GM20000 (cell line): ENCODE data around the gene RNF31.

ENCODE experiments used
- DNase-seq: peaks from one replicate; pipeline ENCODE4 v3.0.0; 2012; ENCODE audit warnings: low spot score
- CTCF ChIP-seq: IDR thresholded peaks from 2 replicates; pipeline ENCODE4 v1.5.1; 2012; ENCODE audit warnings: mild to moderate bottlenecking, control low read depth; ENCODE audit errors: extremely low read depth, missing control alignments

The RNF31 gene

GRCh38 chr14:24150061-24150460, 2.8 kb downstream of the RNF31 start:
- no peak for DNase-seq
- no peak for TF ChIP-seq CTCF

GRCh38 chr14:24150567-24150966, 3.3 kb downstream of the RNF31 start:
- no peak for DNase-seq
- TF ChIP-seq CTCF, result no peak

- no peak for TF ChIP-seq CTCF
- no peak for DNase-seq
Observed at GRCh38 chr14:24150993-24151392, 3.7 kb downstream of the RNF31 start.

GRCh38 chr14:24151404-24152080, 4.2 kb downstream of the RNF31 start:
- no peak for DNase-seq
- no peak for TF ChIP-seq CTCF

GRCh38 chr14:24155100-24155499, 7.8 kb downstream of the RNF31 start:
- DNase-seq, result no peak
- TF ChIP-seq CTCF, result no peak

GRCh38 chr14:24156840-24157239, 9.5 kb downstream of the RNF31 start:
- no peak for DNase-seq
- TF ChIP-seq CTCF, result no peak

GRCh38 chr14:24157331-24157730, 10.0 kb downstream of the RNF31 start:
- TF ChIP-seq CTCF, result no peak
- no peak for DNase-seq
